Measurements from ENCODE around the gene FIBP. TPM values are rescaled to one million over a fixed set of nuclear protein-coding genes. Genes with fewer than 3 reads are reported as not detected.

FIBP gene
- total RNA-seq, 1 donor from 2014 or later = 67.4 TPM

GRCh38 chr11:65866509-65867283, 21.6 kb downstream of the FIBP start:
- FAIRE-seq (no peak), DNase-seq (ENCODE audit: low read depth) (no peak)
- Histone ChIP-seq H3K36me3 (ENCODE audit: insufficient read depth, low read length) (peaks cover 35% of the 10 kb centered on the region), H3K4me3 (ENCODE audit: insufficient read depth, low read depth, low read length) (no peak overlapping the region), H3K9me3 (ENCODE audit: insufficient read depth, low read depth, low read length) (no peaks in the 10 kb centered on the region), H3K4me1 (ENCODE audit: insufficient read depth, low read length) (peaks cover 32% of the 10 kb centered on the region), H3K27me3 (ENCODE audit: insufficient read depth, low read length) (no peaks in the 10 kb centered on the region), H4K20me1 (ENCODE audit: insufficient read depth, low read length) (peaks cover 96% of the 10 kb centered on the region), H3K9ac (ENCODE audit: low read length) (no peak overlapping the region), H3K79me2 (ENCODE audit: insufficient read depth, low read length) (peaks cover 64% of the 10 kb centered on the region), H3K4me2 (ENCODE audit: low read length) (no peak overlapping the region), H3K27ac (ENCODE audit: low read depth, low read length) (no peak overlapping the region), H2AFZ (ENCODE audit: low read depth, low read length) (no peak overlapping the region)
- H3K27me3 Mint-ChIP-seq (ENCODE audit: low read depth, unreplicated experiment) = no peaks in the 10 kb centered on the region
- peak overlapping the region; percentile 27 for H3K4me3 Mint-ChIP-seq (ENCODE audit: unreplicated experiment)
- H3K27ac Mint-ChIP-seq (ENCODE audit: unreplicated experiment) = no peak overlapping the region
- TF ChIP-seq EZH2 (IDR thresholded peaks at IDR 0.05; ENCODE audit: insufficient read depth, low read length) (no peak), CTCF (IDR thresholded peaks at IDR 0.05; ENCODE audit: insufficient read depth, low read depth, low read length) (no peak)
- no peaks in the 10 kb centered on the region for H3K9me3 Mint-ChIP-seq (ENCODE audit: unreplicated experiment)
- peaks cover 15% of the 10 kb centered on the region for H3K36me3 Mint-ChIP-seq (ENCODE audit: low read depth, unreplicated experiment)
- H3K4me1 Mint-ChIP-seq (ENCODE audit: low read depth, unreplicated experiment) = peaks cover 26% of the 10 kb centered on the region

GRCh38 chr11:65865550-65866172, 22.6 kb downstream of the FIBP start:
- no peak for FAIRE-seq
- peaks cover 27% of the 10 kb centered on the region for H3K4me1 ChIP-seq (ENCODE audit: insufficient read depth, low read length)
- peaks cover 15% of the 10 kb centered on the region for H3K36me3 Mint-ChIP-seq (ENCODE audit: low read depth, unreplicated experiment)
- H3K27me3 ChIP-seq (ENCODE audit: insufficient read depth, low read length) = no peaks in the 10 kb centered on the region
- peaks cover 35% of the 10 kb centered on the region for H3K36me3 ChIP-seq (ENCODE audit: insufficient read depth, low read length)
- H3K27ac ChIP-seq (ENCODE audit: low read depth, low read length) = no peak overlapping the region
- no peak overlapping the region for H3K4me3 ChIP-seq (ENCODE audit: insufficient read depth, low read depth, low read length)
- no peaks in the 10 kb centered on the region for H3K27me3 Mint-ChIP-seq (ENCODE audit: low read depth, unreplicated experiment)
- no peak for DNase-seq (ENCODE audit: low read depth)
- TF ChIP-seq CTCF (IDR thresholded peaks at IDR 0.05; ENCODE audit: insufficient read depth, low read depth, low read length) (no peak), EZH2 (IDR thresholded peaks at IDR 0.05; ENCODE audit: insufficient read depth, low read length) (no peak)
- H3K4me1 Mint-ChIP-seq (ENCODE audit: low read depth, unreplicated experiment) = peaks cover 24% of the 10 kb centered on the region
- no peak overlapping the region for H3K4me2 ChIP-seq (ENCODE audit: low read length)
- peaks cover 89% of the 10 kb centered on the region for H4K20me1 ChIP-seq (ENCODE audit: insufficient read depth, low read length)
- no peak overlapping the region for H2AFZ ChIP-seq (ENCODE audit: low read depth, low read length)
- peaks cover 64% of the 10 kb centered on the region for H3K79me2 ChIP-seq (ENCODE audit: insufficient read depth, low read length)
- H3K9me3 ChIP-seq (ENCODE audit: insufficient read depth, low read depth, low read length) = no peaks in the 10 kb centered on the region
- no peak overlapping the region for H3K4me3 Mint-ChIP-seq (ENCODE audit: unreplicated experiment)
- H3K9me3 Mint-ChIP-seq (ENCODE audit: unreplicated experiment) = no peaks in the 10 kb centered on the region
- no peak overlapping the region for H3K9ac ChIP-seq (ENCODE audit: low read length)
- H3K27ac Mint-ChIP-seq (ENCODE audit: unreplicated experiment) = peak overlapping the region; percentile 75
